OCI-LY7 (cell line): Measurements from ENCODE around the gene GNB1. TPM values are rescaled to one million over a fixed set of nuclear protein-coding genes. Genes with fewer than 3 reads are reported as not detected.

ENCODE experiments used
- BruUV-seq: library from RNA; stranded (reverse); fragments of 400-500 nt; replicated peaks from 2 replicates; lab custom pipeline; 2021; lab: Mats Ljungman, UMichigan
- CTCF ChIA-PET: fragments of 300-600 bp; sonication (Branson Sonifier 250); formaldehyde crosslinking; loops from one replicate; lab custom pipeline; 2022; ENCODE audit warnings: antibody characterized with exemption; ENCODE audit not compliant: unreplicated experiment; lab: Charles Lee
- POLR2A ChIA-PET: fragments of 300-600 bp; sonication (Branson Sonifier 250); formaldehyde crosslinking; loops from one replicate; lab custom pipeline; 2022; ENCODE audit warnings: antibody characterized with exemption; lab: Charles Lee
- DNase-seq: peaks from one replicate; pipeline ENCODE4 v3.0.0-alpha.2; 2015; ENCODE audit warnings: low spot score
- H2AFZ ChIP-seq: fragments of 200-600 bp; sonication (generic), shearing (Covaris generic); 2 replicates; pipeline ENCODE4 v1.6.1; 2014; ENCODE audit warnings: mild to moderate bottlenecking, antibody characterized with exemption, low read length, moderate library complexity
- H3K27ac ChIP-seq: fragments of 200-600 bp; sonication (generic); 2 replicates; pipeline ENCODE4 v1.5.1; 2014; ENCODE audit warnings: mixed run types, low read depth, mild to moderate bottlenecking, moderate library complexity, low read length, inconsistent platforms; ENCODE audit not compliant: poor library complexity, severe bottlenecking
- H3K36me3 ChIP-seq: fragments of 200-600 bp; sonication (generic); 2 replicates; pipeline ENCODE4 v1.6.1; 2014; ENCODE audit warnings: mild to moderate bottlenecking, antibody characterized with exemption, low read length, moderate library complexity, mixed read lengths; ENCODE audit not compliant: insufficient read depth
- H3K4me1 ChIP-seq: fragments of 200-600 bp; sonication (generic); 2 replicates; pipeline ENCODE4 v1.5.1; 2014; ENCODE audit warnings: mild to moderate bottlenecking, low read length; ENCODE audit not compliant: insufficient read depth, poor library complexity, severe bottlenecking
- H3K4me2 ChIP-seq: fragments of 200-600 bp; sonication (generic); 2 replicates; pipeline ENCODE4 v1.6.1; 2014; ENCODE audit warnings: mild to moderate bottlenecking, low read length
- H3K4me3 ChIP-seq: fragments of 200-600 bp; sonication (generic); 2 replicates; pipeline ENCODE4 v1.5.1; 2014; ENCODE audit warnings: mild to moderate bottlenecking, low read depth, low read length; ENCODE audit not compliant: poor library complexity, severe bottlenecking
- H3K79me2 ChIP-seq: fragments of 200-600 bp; sonication (generic); 2 replicates; pipeline ENCODE4 v1.6.1; 2016; ENCODE audit warnings: low read depth, mild to moderate bottlenecking, low read length, moderate library complexity, mixed read lengths; ENCODE audit not compliant: insufficient read depth
- H3K9me2 ChIP-seq: fragments of 200-600 bp; sonication (generic); 2 replicates; pipeline ENCODE4 v1.6.1; 2016; ENCODE audit warnings: mild to moderate bottlenecking, low read length, mixed read lengths; ENCODE audit not compliant: insufficient read depth
- H3K9me3 ChIP-seq: fragments of 200-600 bp; sonication (generic); 2 replicates; pipeline ENCODE4 v1.6.1; 2014; ENCODE audit warnings: mild to moderate bottlenecking, mixed run types, low read length, mixed read lengths
- H4K20me1 ChIP-seq: fragments of 200-600 bp; sonication (generic); 2 replicates; pipeline ENCODE4 v1.6.1; 2014; ENCODE audit warnings: mild to moderate bottlenecking, antibody characterized with exemption, low read length, moderate library complexity, mixed read lengths; ENCODE audit not compliant: insufficient read depth
- CTCF ChIP-seq: fragments of 200-600 bp; sonication (generic); conservative IDR thresholded peaks from 2 replicates; pipeline ENCODE4 v1.5.1; 2014; ENCODE audit warnings: mild to moderate bottlenecking, antibody characterized with exemption, low read length, moderate library complexity, mixed read lengths
- EZH2phosphoT487 ChIP-seq: fragments of 200-600 bp; sonication (generic); IDR thresholded peaks from 2 replicates; pipeline ENCODE4 v1.6.1; 2018; ENCODE audit warnings: low read depth, borderline replicate concordance, mild to moderate bottlenecking, mixed run types, antibody characterized with exemption, low read length, moderate library complexity, mixed read lengths
- intact Hi-C: fragments of 100-400 bp; cut with micrococcal nuclease; formaldehyde crosslinking; loops from one replicate; pipeline ENCODE4 v1.10.0; 2022; ENCODE audit not compliant: unreplicated experiment
- total RNA-seq, 2 experiments: library from RNA; depleted of rRNA in 1 of 2; stranded (reverse); fragments of >200 nt in 1 of 2; shearing (Covaris generic) in 1 of 2; gene quantifications; 2 replicates each; pipeline ENCODE4 v1.2.3, GENCODE V29; 2014 to 2022

GNB1 gene
- total RNA-seq, 2 experiments from 2014 or later, result 101 to 502 TPM

- no peaks in the 10 kb centered on the region for H3K79me2 ChIP-seq
- DNase-seq, result no peak
- no peak overlapping the region for H3K4me3 ChIP-seq
- ChIA-PET CTCF (interaction anchor here (0.6 kb wide), 1 partner anchor 952 kb away, joined by 3 read pairs; no protein-coding TSS in a partner anchor), POLR2A (interaction anchor here (0.6 kb wide), 1 partner anchor 41 kb away, joined by 5 read pairs; no protein-coding TSS in a partner anchor)
- H3K9me3 ChIP-seq, result no peaks in the 10 kb centered on the region
- no peak overlapping the region for H3K4me2 ChIP-seq
- H4K20me1 ChIP-seq, result no peaks in the 10 kb centered on the region
- intact Hi-C loops, result no loop called here
- no peak overlapping the region for H2AFZ ChIP-seq
- peaks cover 53% of the 10 kb centered on the region for H3K4me1 ChIP-seq
- no peaks in the 10 kb centered on the region for H3K9me2 ChIP-seq
- no peak overlapping the region for H3K27ac ChIP-seq
- TF ChIP-seq EZH2phosphoT487 (no peak), CTCF (no peak)
- H3K36me3 ChIP-seq, result no peaks in the 10 kb centered on the region
- no TSS peak for BruUV-seq
Observed at GRCh38 chr1:1901641-1902294, 10.9 kb upstream of the GNB1 start.

- no peaks in the 10 kb centered on the region for H3K9me3 ChIP-seq
- CTCF ChIA-PET, result interaction anchor here (0.6 kb wide), 1 partner anchor 952 kb away, joined by 3 read pairs; no protein-coding TSS in a partner anchor
- H3K27ac ChIP-seq, result no peak overlapping the region
- BruUV-seq, result no TSS peak
- H3K9me2 ChIP-seq, result no peaks in the 10 kb centered on the region
- DNase-seq, result no peak
- H3K36me3 ChIP-seq, result no peaks in the 10 kb centered on the region
- intact Hi-C loops, result no loop called here
- H3K79me2 ChIP-seq, result no peaks in the 10 kb centered on the region
- POLR2A ChIA-PET, result interaction anchor here (0.5 to 0.6 kb wide), 3 partner anchors 8 to 40 kb away, joined by 3 to 5 read pairs (median 3); no protein-coding TSS in a partner anchor
- no peak overlapping the region for H3K4me3 ChIP-seq
- peaks cover 53% of the 10 kb centered on the region for H3K4me1 ChIP-seq
- no peak overlapping the region for H2AFZ ChIP-seq
- H4K20me1 ChIP-seq, result no peaks in the 10 kb centered on the region
- H3K4me2 ChIP-seq, result no peak overlapping the region
- TF ChIP-seq EZH2phosphoT487 (no peak), CTCF (no peak)
Observed at GRCh38 chr1:1900883-1901640, 10.2 kb upstream of the GNB1 start.

GRCh38 chr1:1899967-1900327 lies 9.1 kb upstream of the GNB1 start:
- CTCF ChIA-PET, result no interaction called here
- Histone ChIP-seq H4K20me1 (no peaks in the 10 kb centered on the region), H3K9me3 (no peaks in the 10 kb centered on the region), H3K27ac (no peak overlapping the region), H3K4me3 (no peak overlapping the region), H3K79me2 (no peaks in the 10 kb centered on the region), H3K4me1 (peaks cover 61% of the 10 kb centered on the region), H3K9me2 (no peaks in the 10 kb centered on the region), H2AFZ (no peak overlapping the region), H3K36me3 (no peaks in the 10 kb centered on the region), H3K4me2 (peak overlapping the region; percentile 47)
- DNase-seq, result no peak
- POLR2A ChIA-PET, result no interaction called here
- intact Hi-C loops, result no loop called here
- no peak for TF ChIP-seq EZH2phosphoT487
- no peak for TF ChIP-seq CTCF
- no TSS peak for BruUV-seq
